HG03064 (cell line): ENCODE data around the gene HSD17B3.
"Not testable (repeated sequence)": the region's sequence is repeated elsewhere in the genome, so short reads cannot be mapped to it uniquely, and the experiment has no call there.

Source experiments
- ATAC-seq: cut with Tn5 transposase; IDR thresholded peaks from one replicate; pipeline ENCODE4 v1.9.1; 2021; ENCODE audit warnings: low read depth; ENCODE audit not compliant: unreplicated experiment

The HSD17B3 gene

DNA sequence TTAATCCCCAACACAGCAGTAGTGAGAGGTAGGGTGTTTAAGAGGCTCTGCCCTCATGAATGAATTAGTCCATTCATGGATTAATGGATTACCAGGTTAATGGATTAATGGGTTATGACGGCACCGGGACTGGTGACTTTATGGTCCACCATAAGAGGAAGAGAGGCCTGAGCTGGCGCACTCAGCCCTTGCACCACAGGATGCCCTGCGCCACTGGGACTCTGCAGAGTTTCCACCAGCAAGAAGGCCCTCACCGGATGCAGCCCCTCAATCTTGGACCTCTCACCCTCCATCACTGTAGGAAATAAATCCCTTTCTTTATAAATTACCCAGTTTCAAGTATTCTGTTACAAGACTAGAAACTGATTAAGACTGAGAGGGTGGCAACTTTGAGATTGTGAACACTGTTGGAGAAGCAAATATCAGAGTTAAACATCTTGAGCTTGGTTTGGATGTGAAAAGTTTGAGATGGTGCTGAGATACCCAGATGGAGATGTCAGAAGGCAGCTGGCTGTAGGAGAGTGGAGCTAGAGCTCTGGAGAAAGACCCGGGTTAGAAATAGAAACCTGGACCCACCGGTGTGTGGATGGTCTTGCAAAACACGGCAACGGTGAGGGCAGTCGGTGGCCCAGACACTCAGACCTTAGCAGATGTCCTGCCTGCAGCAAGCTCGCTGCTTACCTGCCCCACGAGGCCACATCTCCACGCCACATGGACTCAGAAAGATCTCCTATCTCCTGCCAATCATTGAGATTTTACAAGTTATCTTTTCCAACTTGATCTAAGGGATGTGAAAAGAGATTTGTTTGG is 98.8 kb downstream of the HSD17B3 start:
- ATAC-seq: no peak

DNA sequence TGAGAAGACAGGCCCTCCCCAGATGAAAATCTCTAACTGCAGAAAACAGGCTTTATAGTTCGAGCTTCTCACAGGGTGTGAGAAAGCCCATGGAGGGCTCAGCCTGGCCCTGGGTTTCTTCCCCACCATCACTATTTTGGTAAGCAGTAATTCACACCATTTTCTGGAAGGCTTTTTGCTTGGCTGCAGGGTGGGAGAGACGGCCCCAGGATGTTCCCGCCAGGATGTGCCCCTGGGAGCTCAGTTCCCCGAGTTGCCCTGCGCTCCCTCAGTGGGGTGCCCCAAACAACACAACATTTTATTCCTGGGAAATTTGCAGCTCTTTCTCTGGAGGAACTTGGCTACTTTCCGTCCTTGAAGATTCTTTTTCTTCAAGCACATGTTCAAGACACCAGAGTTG is 100.8 kb downstream of the HSD17B3 start:
- ATAC-seq: no peak

DNA sequence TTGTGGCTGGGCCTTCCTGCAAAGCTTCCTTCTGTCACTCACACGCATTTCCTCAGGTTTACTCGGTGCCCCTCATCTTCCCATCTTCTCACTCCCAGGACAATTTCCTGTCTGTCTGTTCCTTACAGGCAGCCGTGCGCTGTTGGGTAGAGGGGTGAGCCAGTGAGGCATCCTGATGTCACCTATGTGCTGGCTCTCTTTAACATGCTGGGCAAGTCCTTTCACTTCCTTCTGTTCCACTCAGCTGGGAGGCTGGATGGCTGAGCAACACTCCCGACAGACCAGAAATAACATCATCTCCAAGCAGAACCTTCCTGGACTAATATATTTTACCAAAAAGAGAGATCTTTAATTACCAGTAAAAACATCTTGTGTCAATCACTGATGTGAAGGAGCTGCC is 103.0 kb downstream of the HSD17B3 start:
- no peak for ATAC-seq

DNA sequence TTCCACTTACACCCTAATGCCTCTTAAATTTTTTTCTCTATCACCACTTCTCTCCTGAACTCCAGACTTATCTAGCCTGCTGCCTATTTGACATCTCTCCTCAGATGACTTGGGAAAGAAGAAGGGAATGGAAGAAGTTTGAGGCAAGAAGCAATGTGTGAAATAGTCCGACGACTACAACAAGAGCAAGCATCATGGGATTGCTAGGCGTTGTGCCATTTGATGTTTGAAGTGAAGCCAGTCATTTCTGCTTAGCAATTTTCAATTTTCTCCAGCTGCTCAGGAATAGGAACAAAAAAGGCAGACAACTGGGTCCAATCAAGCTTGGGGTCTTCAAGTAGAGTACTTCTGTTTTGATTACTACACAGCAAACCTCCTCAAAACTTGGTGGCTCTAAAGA is 106.4 kb downstream of the HSD17B3 start:
- ATAC-seq: no peak

DNA sequence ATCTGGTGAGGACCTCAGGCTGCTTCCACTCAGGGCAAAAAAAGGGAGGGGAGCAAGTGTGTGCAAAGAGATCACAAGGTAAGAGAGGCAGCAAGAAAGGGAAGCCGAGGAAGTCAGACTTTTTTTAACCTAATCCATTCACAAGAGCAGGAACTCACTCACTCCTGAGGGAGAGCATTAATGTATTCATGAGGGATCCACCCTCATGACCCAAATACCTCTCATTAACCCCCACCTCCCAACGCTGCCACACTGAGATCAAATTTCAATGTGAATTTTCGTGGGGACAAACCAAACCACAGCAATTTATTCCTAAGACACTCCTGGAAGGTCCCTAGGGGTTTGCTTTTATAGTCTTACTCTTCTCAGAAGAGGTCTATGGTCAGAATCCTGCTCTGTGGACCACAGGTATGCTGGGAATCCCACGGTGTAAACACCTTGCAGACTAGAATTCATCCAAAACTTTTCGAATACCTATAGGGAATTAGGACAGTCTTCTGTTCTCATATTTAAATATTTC is 108.7 kb downstream of the HSD17B3 start:
- no peak for ATAC-seq

- no peak for ATAC-seq
Observed at GRCh38 chr9:96192710-96193109, 109.3 kb downstream of the HSD17B3 start.

GRCh38 chr9:96189995-96190394 is 112.0 kb downstream of the HSD17B3 start:
- ATAC-seq: no peak

DNA sequence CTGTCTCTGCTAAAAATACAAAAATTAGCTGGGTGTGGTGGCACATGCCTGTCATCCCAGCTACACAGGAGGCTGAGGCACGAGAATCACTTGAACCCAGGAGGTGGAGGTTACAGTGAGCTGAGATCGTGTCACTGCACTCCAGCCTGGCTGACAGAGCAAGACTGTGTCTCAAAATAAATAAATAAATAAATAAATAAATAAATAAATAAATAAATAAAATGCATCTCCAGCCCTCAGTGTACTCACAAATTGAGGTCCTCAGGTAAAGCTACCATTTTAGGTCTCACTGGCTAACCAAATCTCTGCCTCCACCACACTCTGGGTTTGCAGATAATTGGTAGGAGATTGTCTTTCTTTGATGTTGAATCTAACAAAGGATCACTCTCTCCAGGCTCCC is 112.4 kb downstream of the HSD17B3 start:
- ATAC-seq: not testable (repeated sequence)

- no peak for ATAC-seq
Observed at GRCh38 chr9:96188571-96188970, 113.4 kb downstream of the HSD17B3 start.

GRCh38 chr9:96187151-96187555 is 114.8 kb downstream of the HSD17B3 start:
- no peak for ATAC-seq

- ATAC-seq: no peak
Observed at GRCh38 chr9:96186591-96187011, 115.4 kb downstream of the HSD17B3 start.

GRCh38 chr9:96185518-96186156 is 116.3 kb downstream of the HSD17B3 start:
- no peak for ATAC-seq
